Trophoblast cell (in vitro differentiated cells and primary cell): ENCODE data around the gene UNC79.

Experiments used
- DNase-seq, 2 donors: peaks; one replicate each; pipeline ENCODE4 v3.0.0-alpha.2; 2016
- H2AFZ ChIP-seq: 2 replicates; pipeline ENCODE4 v1.6.1; 2013; ENCODE audit warnings: low read length, moderate library complexity, mild to moderate bottlenecking; ENCODE audit not compliant: insufficient read depth, poor library complexity
- H2AK5ac ChIP-seq: 2 replicates; pipeline ENCODE4 v1.6.1; 2013; ENCODE audit warnings: mild to moderate bottlenecking, low read length
- H2BK120ac ChIP-seq: 2 replicates; pipeline ENCODE4 v1.6.1; 2013; ENCODE audit warnings: low read length, mild to moderate bottlenecking, moderate library complexity; ENCODE audit not compliant: insufficient read depth, poor library complexity
- H2BK12ac ChIP-seq: 2 replicates; pipeline ENCODE4 v1.6.1; 2013; ENCODE audit warnings: mild to moderate bottlenecking, low read length, moderate library complexity
- H2BK5ac ChIP-seq: 2 replicates; pipeline ENCODE4 v1.6.1; 2013; ENCODE audit warnings: low read length, low read depth, moderate library complexity, mild to moderate bottlenecking; ENCODE audit not compliant: poor library complexity
- H3K14ac ChIP-seq: 2 replicates; pipeline ENCODE4 v1.6.1; 2013; ENCODE audit warnings: mild to moderate bottlenecking, low read length
- H3K18ac ChIP-seq: 2 replicates; pipeline ENCODE4 v1.6.1; 2013; ENCODE audit warnings: mild to moderate bottlenecking, low read length
- H3K23ac ChIP-seq: 2 replicates; pipeline ENCODE4 v1.6.1; 2013; ENCODE audit warnings: low read length
- H3K27ac ChIP-seq: 2 replicates; pipeline ENCODE4 v1.5.1; 2013; ENCODE audit warnings: low read depth, mild to moderate bottlenecking, inconsistent platforms, low read length, moderate library complexity
- H3K27me3 ChIP-seq: 2 replicates; pipeline ENCODE4 v1.6.1; 2013; ENCODE audit warnings: inconsistent platforms, mild to moderate bottlenecking, low read length, moderate library complexity; ENCODE audit not compliant: insufficient read depth
- H3K36me3 ChIP-seq, 2 experiments: 1 replicate in 1 of 2; 2 replicates in 1 of 2; pipeline ENCODE4 v1.6.1; 2013; ENCODE audit warnings: low read length in 2 of 2, mild to moderate bottlenecking in 2 of 2, moderate library complexity in 1 of 2; ENCODE audit not compliant: insufficient read depth in 2 of 2, control insufficient read depth in 1 of 2
- H3K4ac ChIP-seq: 2 replicates; pipeline ENCODE4 v1.6.1; 2013; ENCODE audit warnings: low read depth, mild to moderate bottlenecking, low read length, moderate library complexity
- H3K4me1 ChIP-seq, 2 experiments: 1 replicate in 1 of 2; 2 replicates in 1 of 2; pipeline ENCODE4 v1.6.1; 2013; ENCODE audit warnings: low read length in 2 of 2, mild to moderate bottlenecking in 2 of 2, moderate library complexity in 1 of 2; ENCODE audit not compliant: insufficient read depth in 2 of 2, control insufficient read depth in 1 of 2
- H3K4me2 ChIP-seq: 2 replicates; pipeline ENCODE4 v1.6.1; 2013; ENCODE audit warnings: inconsistent platforms, mild to moderate bottlenecking, low read length, moderate library complexity
- H3K4me3 ChIP-seq: 2 replicates; pipeline ENCODE4 v1.5.1; 2013; ENCODE audit warnings: mild to moderate bottlenecking, low read depth, low read length, inconsistent platforms
- H3K79me1 ChIP-seq: one replicate; pipeline ENCODE4 v1.6.1; 2013; ENCODE audit warnings: low read length
- H3K79me2 ChIP-seq: 2 replicates; pipeline ENCODE4 v1.6.1; 2013; ENCODE audit warnings: low read length, mild to moderate bottlenecking; ENCODE audit not compliant: control insufficient read depth, insufficient read depth, poor library complexity
- H3K9ac ChIP-seq: 2 replicates; pipeline ENCODE4 v1.6.1; 2013; ENCODE audit warnings: mild to moderate bottlenecking, low read length
- H3K9me3 ChIP-seq: 2 replicates; pipeline ENCODE4 v1.6.1; 2013; ENCODE audit warnings: low read depth, mild to moderate bottlenecking, control low read depth, inconsistent platforms, low read length; ENCODE audit not compliant: insufficient read depth
- H4K12ac ChIP-seq: 2 replicates; pipeline ENCODE4 v1.6.1; 2013; ENCODE audit warnings: low read depth, mild to moderate bottlenecking, low read length, moderate library complexity
- H4K8ac ChIP-seq: 2 replicates; pipeline ENCODE4 v1.6.1; 2013; ENCODE audit warnings: low read depth, mild to moderate bottlenecking, low read length, moderate library complexity
- H4K91ac ChIP-seq: one replicate; pipeline ENCODE4 v1.6.1; 2013; ENCODE audit warnings: low read depth, mild to moderate bottlenecking, low read length, moderate library complexity
- WGBS: extraction: QIAGEN DNeasy Blood & Tissue Kit; methylation state at CpG from one replicate; pipeline ENCODE4 v1.1.7; 2013; ENCODE audit warnings: missing lambda C conversion rate; ENCODE audit not compliant: insufficient read length, insufficient coverage; ENCODE audit errors: extremely low coverage; 5-methylcytosine and 5-hydroxymethylcytosine counted together

Gene UNC79

GRCh38 chr14:93733231-93733630 lies 302.5 kb downstream of the UNC79 start:
- no peak overlapping the region for H3K4me2 ChIP-seq
- no CpG with 5 or more reads among the region's 11 CpGs for WGBS
- no peak overlapping the region for H2BK120ac ChIP-seq

DNA sequence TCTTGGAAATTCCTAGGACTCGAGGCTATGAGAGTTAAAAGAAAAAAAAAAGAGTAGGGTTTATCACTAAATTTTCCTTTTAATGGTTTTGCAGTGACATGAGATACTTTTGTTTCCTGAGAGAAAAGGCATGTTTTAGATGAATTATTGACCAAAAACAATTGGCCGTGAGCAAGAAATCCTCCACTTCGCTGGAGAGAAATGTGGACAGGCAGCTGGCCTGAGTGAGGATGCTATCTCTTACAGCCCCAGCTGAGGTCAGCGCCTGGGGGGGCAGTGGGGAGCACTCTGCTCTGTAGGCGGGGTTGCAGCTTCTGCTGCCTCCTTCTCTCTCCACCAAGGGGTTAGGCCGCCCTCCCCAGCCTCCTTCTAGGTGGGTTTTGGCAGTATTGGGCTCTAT lies 302.9 kb downstream of the UNC79 start:
- Histone ChIP-seq H3K79me1 (no peaks in the 10 kb centered on the region), H3K18ac (no peak overlapping the region), H3K14ac (no peak overlapping the region), H3K9me3 (peaks cover 6% of the 10 kb centered on the region), H3K23ac (no peak overlapping the region), H3K27me3 (no peaks in the 10 kb centered on the region), H2AK5ac (no peak overlapping the region), H3K9ac (no peak overlapping the region), H3K36me3 (no peaks in the 10 kb centered on the region), H3K79me2 (no peaks in the 10 kb centered on the region), H2AFZ (no peak overlapping the region), H3K4ac (no peak overlapping the region), H2BK5ac (no peak overlapping the region), H3K4me1 (no peaks in the 10 kb centered on the region), H2BK12ac (no peak overlapping the region), H4K91ac (no peak overlapping the region), H2BK120ac (no peak overlapping the region), H3K4me2 (no peak overlapping the region), H4K12ac (no peak overlapping the region), H4K8ac (no peak overlapping the region), H3K27ac (no peak overlapping the region), H3K4me3 (no peak overlapping the region)
- DNase-seq: no peak
- no CpG with 5 or more reads among the region's 6 CpGs for WGBS

More at GRCh38 chr14:93733231-93733630, 302.5 kb downstream of the UNC79 start:
- Histone ChIP-seq H3K27me3 (no peaks in the 10 kb centered on the region), H3K23ac (no peak overlapping the region), H3K36me3 (no peaks in the 10 kb centered on the region), H3K79me1 (no peaks in the 10 kb centered on the region), H3K18ac (no peak overlapping the region), H2AK5ac (no peak overlapping the region), H2BK5ac (no peak overlapping the region), H3K14ac (no peak overlapping the region), H3K27ac (no peak overlapping the region), H3K79me2 (no peaks in the 10 kb centered on the region), H4K12ac (no peak overlapping the region), H3K9me3 (peaks cover 6% of the 10 kb centered on the region), H3K4me3 (no peak overlapping the region), H3K9ac (no peak overlapping the region), H4K91ac (no peak overlapping the region), H2BK12ac (no peak overlapping the region), H4K8ac (no peak overlapping the region), H3K4ac (no peak overlapping the region), H3K4me1 (no peaks in the 10 kb centered on the region), H2AFZ (no peak overlapping the region)
- no peak for DNase-seq

DNA sequence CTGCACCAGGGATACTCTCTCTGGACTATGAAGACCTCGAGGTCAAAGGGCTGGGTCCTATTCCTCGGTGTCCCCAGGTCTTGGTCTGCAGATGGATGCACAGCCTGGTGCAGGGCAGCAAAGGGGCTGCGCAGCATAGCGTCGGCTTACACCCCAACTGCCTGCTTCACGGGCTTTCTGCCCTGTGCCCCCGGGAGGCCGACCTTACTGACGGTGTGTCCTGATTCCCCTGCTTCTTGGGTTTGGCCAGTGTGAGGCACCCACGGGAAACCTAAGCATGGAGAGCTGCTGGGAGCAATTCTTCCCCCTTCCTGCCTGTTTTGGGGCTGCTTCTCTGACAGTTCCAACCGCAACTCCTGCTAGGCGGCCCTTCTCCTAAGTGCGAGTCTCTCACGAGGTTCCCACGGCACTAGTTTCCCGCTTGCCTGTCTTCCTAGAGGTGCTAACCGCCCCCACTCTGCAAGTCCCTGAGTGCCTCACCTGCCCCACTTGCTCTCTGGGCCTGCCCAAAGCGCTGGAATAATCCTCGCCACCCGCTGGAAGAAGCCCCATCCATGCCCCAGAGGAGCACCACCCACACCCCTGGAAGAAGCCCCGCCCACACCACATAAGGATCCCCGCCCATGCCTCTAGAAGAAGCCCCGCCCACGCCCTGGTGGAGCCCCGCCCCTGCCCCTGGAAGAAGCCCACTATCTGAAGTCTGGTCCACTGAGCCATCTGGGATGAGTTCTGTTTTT lies 303.5 kb downstream of the UNC79 start:
- Histone ChIP-seq H3K79me2 (no peaks in the 10 kb centered on the region), H3K79me1 (no peaks in the 10 kb centered on the region), H3K23ac (no peak overlapping the region), H2AK5ac (no peak overlapping the region), H3K36me3 (no peaks in the 10 kb centered on the region), H2BK120ac (no peak overlapping the region), H2BK5ac (no peak overlapping the region), H3K9me3 (peaks cover 6% of the 10 kb centered on the region), H2AFZ (no peak overlapping the region), H3K4ac (no peak overlapping the region), H4K12ac (no peak overlapping the region), H3K9ac (no peak overlapping the region), H3K4me3 (no peak overlapping the region), H3K4me1 (no peaks in the 10 kb centered on the region), H3K4me2 (no peak overlapping the region), H3K27me3 (no peaks in the 10 kb centered on the region), H3K27ac (no peak overlapping the region), H4K8ac (no peak overlapping the region), H4K91ac (no peak overlapping the region), H3K14ac (no peak overlapping the region), H3K18ac (no peak overlapping the region), H2BK12ac (no peak overlapping the region)
- DNase-seq: no peak
- WGBS: no CpG with 5 or more reads among the region's 25 CpGs

DNA sequence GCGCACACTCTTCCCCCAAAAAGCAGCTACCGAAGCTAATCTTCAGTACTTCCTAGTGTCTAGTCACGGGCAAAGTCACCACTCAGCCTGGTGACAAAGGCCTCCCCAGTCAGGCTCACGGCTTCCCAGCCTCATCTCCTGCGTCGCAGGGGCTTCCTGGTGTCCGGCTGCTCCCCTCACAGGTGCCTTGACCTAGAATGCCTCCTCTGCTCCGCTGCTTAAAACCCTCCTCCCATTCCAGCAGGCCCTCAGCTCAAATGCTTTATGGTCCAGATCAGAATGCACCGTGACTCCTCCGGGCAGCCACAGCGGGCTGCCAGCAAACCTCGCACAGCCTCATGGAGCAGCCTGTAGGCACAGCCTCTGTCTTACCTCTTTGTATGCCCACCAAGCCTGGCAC lies 304.5 kb downstream of the UNC79 start:
- DNase-seq: no peak
- Histone ChIP-seq H3K27ac (no peak overlapping the region), H3K23ac (no peak overlapping the region), H3K9me3 (peaks cover 4% of the 10 kb centered on the region), H3K79me1 (no peaks in the 10 kb centered on the region), H2AFZ (no peak overlapping the region), H3K9ac (no peak overlapping the region), H3K4ac (no peak overlapping the region), H3K18ac (no peak overlapping the region), H4K91ac (no peak overlapping the region), H3K79me2 (no peaks in the 10 kb centered on the region), H2BK5ac (no peak overlapping the region), H2BK12ac (no peak overlapping the region), H3K4me3 (no peak overlapping the region), H4K8ac (no peak overlapping the region), H2BK120ac (no peak overlapping the region), H3K27me3 (no peaks in the 10 kb centered on the region), H3K4me1 (no peaks in the 10 kb centered on the region), H3K14ac (no peak overlapping the region), H3K4me2 (no peak overlapping the region), H4K12ac (no peak overlapping the region), H2AK5ac (no peak overlapping the region), H3K36me3 (no peaks in the 10 kb centered on the region)
- no CpG with 5 or more reads among the region's 12 CpGs for WGBS
